ENCODE results near the gene HES3. TPM values are rescaled to one million over a fixed set of nuclear protein-coding genes. Genes with fewer than 3 reads are reported as not detected.

HES3 gene
- total and polyA plus RNA-seq, 8 donors, result not detected

- DNase-seq (no peak), ATAC-seq (no peak), FAIRE-seq (no peak)
- no peak overlapping the region for H3K4me3 ChIP-seq
- intact Hi-C loops (cut with DNase I), result no loop called here
- no peaks in the 10 kb centered on the region for H3K27me3 ChIP-seq
- H3K27ac ChIP-seq, result no peak overlapping the region
- peaks cover 0 to 34% (median 7%) of the 10 kb centered on the region in 3 donors for H3K36me3 ChIP-seq
- H3K4me1 ChIP-seq, result no peaks in the 10 kb centered on the region
- no peaks in the 10 kb centered on the region for H3K9me3 ChIP-seq
- TF ChIP-seq, protein P1, sequence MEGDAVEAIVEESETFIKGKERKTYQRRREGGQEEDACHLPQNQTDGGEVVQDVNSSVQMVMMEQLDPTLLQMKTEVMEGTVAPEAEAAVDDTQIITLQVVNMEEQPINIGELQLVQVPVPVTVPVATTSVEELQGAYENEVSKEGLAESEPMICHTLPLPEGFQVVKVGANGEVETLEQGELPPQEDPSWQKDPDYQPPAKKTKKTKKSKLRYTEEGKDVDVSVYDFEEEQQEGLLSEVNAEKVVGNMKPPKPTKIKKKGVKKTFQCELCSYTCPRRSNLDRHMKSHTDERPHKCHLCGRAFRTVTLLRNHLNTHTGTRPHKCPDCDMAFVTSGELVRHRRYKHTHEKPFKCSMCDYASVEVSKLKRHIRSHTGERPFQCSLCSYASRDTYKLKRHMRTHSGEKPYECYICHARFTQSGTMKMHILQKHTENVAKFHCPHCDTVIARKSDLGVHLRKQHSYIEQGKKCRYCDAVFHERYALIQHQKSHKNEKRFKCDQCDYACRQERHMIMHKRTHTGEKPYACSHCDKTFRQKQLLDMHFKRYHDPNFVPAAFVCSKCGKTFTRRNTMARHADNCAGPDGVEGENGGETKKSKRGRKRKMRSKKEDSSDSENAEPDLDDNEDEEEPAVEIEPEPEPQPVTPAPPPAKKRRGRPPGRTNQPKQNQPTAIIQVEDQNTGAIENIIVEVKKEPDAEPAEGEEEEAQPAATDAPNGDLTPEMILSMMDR (IDR thresholded peaks at IDR 0.05), result no peak
- 94 to 95% methylated on average over 8 of the region's 8 CpGs for WGBS, 2 donors
Measured at GRCh38 chr1:6225651-6226050, 18.3 kb upstream of the HES3 start.

DNA sequence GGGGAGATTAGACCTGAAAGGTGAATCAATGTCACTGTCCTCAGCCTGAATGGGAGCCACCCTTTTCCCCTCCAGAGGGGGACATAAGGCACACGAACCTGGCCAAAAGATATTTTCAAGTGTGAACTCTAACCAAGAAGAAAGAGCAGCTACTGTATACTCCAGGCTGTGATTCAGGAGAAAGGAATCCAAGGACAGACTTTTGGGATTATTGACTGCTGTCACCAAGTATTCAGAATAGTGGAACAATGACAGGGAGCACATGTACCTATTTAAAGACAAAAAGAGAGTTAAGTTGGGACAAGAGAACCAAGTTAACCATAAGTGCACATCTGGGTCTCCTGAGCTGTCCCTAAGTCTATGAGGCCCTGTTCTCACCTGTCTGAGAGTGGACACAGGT, 10.6 kb upstream of the HES3 start:
- Histone ChIP-seq H3K4me1 (peaks cover 0 to 11% (median 8%) of the 10 kb centered on the region in 3 donors), H3K9me3 (no peaks in the 10 kb centered on the region), H3K36me3 (peaks cover 0 to 17% (median 0%) of the 10 kb centered on the region in 3 donors), H3K27me3 (no peaks in the 10 kb centered on the region), H3K4me3 (no peak overlapping the region), H3K27ac (no peak overlapping the region)
- no peak for ATAC-seq
- intact Hi-C loops (cut with DNase I), result no loop called here
- no peak for FAIRE-seq
- TF ChIP-seq, protein P1 (IDR thresholded peaks at IDR 0.05), result no peak
- WGBS, 2 donors, result 50 to 59% methylated on average over 1 of the region's 1 CpG
- DNase-seq, result no peak

- Histone ChIP-seq H3K4me1 (peaks cover 0 to 11% (median 8%) of the 10 kb centered on the region in 3 donors), H3K27ac (no peak overlapping the region), H3K27me3 (no peaks in the 10 kb centered on the region), H3K4me3 (peak overlapping the region; percentile 57 to 91 (median 84)), H3K9me3 (no peaks in the 10 kb centered on the region), H3K36me3 (peaks cover 0 to 13% (median 0%) of the 10 kb centered on the region in 3 donors)
- FAIRE-seq (no peak), ATAC-seq (peak in 1 of 4 donors; percentile 6), DNase-seq (peak in 1 of 6 donors; percentile 25)
- intact Hi-C loops (cut with DNase I), result no loop called here
- 31 to 37% methylated on average over 20 of the region's 20 CpGs for WGBS, 2 donors
- TF ChIP-seq, protein P1 (IDR thresholded peaks at IDR 0.05), result no peak
Measured at GRCh38 chr1:6234502-6235295, 9.3 kb upstream of the HES3 start.

- Histone ChIP-seq H3K27me3 (no peaks in the 10 kb centered on the region), H3K9me3 (no peaks in the 10 kb centered on the region), H3K4me1 (peaks cover 0 to 11% (median 8%) of the 10 kb centered on the region in 3 donors), H3K27ac (peak overlapping the region in 1 of 4 donors; percentile 11), H3K4me3 (peak overlapping the region; percentile 57 to 91 (median 84)), H3K36me3 (peaks cover 0 to 8% (median 0%) of the 10 kb centered on the region in 3 donors)
- FAIRE-seq (no peak), ATAC-seq (peak in 2 of 4 donors; percentile 15 to 25), DNase-seq (peak in 4 of 6 donors; percentile 28 to 79 (median 62))
- WGBS, 2 donors, result 0 to 1% methylated on average over 28 to 30 of the region's 30 CpGs
- TF ChIP-seq, protein P1 (IDR thresholded peaks at IDR 0.05), result no peak
- intact Hi-C loops (cut with DNase I), result no loop called here
Measured at GRCh38 chr1:6235296-6235677, 8.7 kb upstream of the HES3 start.

- no peak for ATAC-seq
Measured at GRCh38 chr1:6237093-6237492, 6.9 kb upstream of the HES3 start.

More at GRCh38 chr1:6237093-6237492, 6.9 kb upstream of the HES3 start:
- DNase-seq (no peak), FAIRE-seq (no peak)
- TF ChIP-seq, protein P1 (IDR thresholded peaks at IDR 0.05), result no peak
- no peak overlapping the region for H3K27ac ChIP-seq
- peaks cover 0 to 12% (median 5%) of the 10 kb centered on the region in 4 donors for H3K27me3 ChIP-seq
- H3K4me1 ChIP-seq, result peaks cover 0 to 16% (median 8%) of the 10 kb centered on the region in 3 donors
- WGBS, 2 donors, result 83 to 92% methylated on average over 4 of the region's 4 CpGs
- H3K9me3 ChIP-seq, result no peaks in the 10 kb centered on the region
- intact Hi-C loops (cut with DNase I), result no loop called here
- no peak overlapping the region for H3K4me3 ChIP-seq
- H3K36me3 ChIP-seq, result no peaks in the 10 kb centered on the region
